Stimulated activated CD8-positive, alpha-beta memory T cell treated with anti-CD3 and anti-CD28 coated beads, Interleukin-12 subunit alpha, Interleukin-12 subunit beta, amount 100 ng/mL, for 24 hours (primary cell): ENCODE data around the gene OR1F1.

Experiments
- DNase-seq: peaks from one replicate; pipeline ENCODE4 v3.0.0-alpha.2; 2020; ENCODE audit errors: extremely low read depth

OR1F1 gene

DNA sequence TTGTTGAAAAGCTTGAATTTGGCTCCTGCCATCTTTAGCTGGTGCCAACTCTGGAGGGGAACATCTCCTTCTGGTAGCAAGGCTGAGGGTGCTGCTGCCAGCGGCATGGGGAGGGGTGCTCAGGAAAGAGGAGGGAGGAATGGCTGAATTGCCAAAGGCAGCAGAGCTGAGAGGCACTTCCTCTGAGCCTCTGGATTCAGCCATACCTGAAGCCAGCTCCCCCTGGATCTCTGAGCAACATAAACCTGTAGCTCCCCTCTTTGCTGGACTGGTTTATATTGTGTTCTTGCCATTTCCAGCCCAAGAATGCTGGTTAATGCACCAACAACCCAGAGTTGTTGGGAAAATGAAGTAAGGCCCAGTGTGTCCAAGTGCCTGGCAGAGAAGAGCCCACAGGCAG, 61.0 kb downstream of the OR1F1 start:
- DNase-seq: no peak

DNA sequence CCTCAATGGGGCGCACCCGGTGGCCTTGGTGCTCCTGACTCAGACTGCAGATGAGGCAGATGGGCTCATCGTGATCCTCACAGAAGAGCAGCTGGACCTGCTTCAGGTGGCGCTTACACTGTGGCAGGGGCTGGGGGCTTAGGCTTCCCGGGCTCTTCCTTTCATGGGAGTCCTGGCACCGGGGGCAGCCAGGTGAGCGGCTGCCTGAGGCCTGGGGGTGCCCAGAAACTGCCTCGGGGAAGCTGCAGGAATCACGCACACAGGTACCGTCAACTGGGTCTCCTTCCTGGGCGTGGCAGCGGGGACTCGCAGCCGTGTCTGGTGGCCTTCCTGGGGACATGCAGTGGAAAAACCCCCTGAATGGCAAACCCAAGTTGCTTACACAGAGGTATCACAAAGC, 61.4 kb downstream of the OR1F1 start:
- no peak for DNase-seq

- DNase-seq: no peak
These were observed 65.0 kb downstream of the OR1F1 start for GRCh38 chr16:3252967-3253366.

DNA sequence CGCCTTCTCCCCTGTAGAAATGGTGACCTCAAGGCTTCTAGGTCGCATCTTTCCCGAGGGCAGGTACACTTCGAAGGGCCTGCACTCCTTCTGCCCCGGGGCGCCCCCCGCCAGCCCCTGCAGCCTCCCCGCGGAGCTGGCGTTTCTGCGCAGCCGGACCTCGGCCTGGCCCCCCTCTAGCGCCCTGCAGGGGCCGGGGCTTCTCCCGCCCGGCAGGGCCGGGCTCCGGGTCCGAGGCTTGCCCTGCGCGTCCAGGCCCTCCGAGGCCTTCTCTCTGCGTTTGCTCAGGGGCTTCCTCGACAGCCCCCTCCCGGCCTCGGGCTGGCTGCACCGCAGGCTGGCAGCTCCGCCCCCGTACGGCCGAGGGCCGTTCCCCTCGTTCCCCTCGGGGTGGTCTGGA, 66.3 kb downstream of the OR1F1 start:
- DNase-seq: no peak
